Psoas muscle (tissue), 8 donors: ENCODE results near the gene EHMT1. TPM values are rescaled to one million over a fixed set of nuclear protein-coding genes. Genes with fewer than 3 reads are reported as not detected.

Experiments used
- ATAC-seq, 4 donors: fragments of 200-7000 bp; cut with Tn5 transposase; one replicate each; pipeline ENCODE4 v1.9.1; 2020; ENCODE audit warnings: moderate library complexity in 3 of 4, mild to moderate bottlenecking in 2 of 4
- DNase-seq, 2 donors: peaks; one replicate each; pipeline ENCODE4 v3.0.0-alpha.2; 2020
- H3K27ac ChIP-seq: fragments of 200-600 bp; one replicate; pipeline ENCODE4 v1.8.0; 2022
- H3K27me3 ChIP-seq, 3 donors: fragments of 200-600 bp in 1 of 3; one replicate each; pipeline versions ENCODE4 v1.6.1 to v1.8.0; 2013 to 2022; ENCODE audit warnings: low read length in 2 of 3, mild to moderate bottlenecking in 2 of 3, moderate library complexity in 1 of 3; ENCODE audit not compliant: insufficient read depth in 3 of 3
- H3K36me3 ChIP-seq, 2 donors: fragments of 200-600 bp in 1 of 2; one replicate each; pipeline versions ENCODE4 v1.6.1 to v1.8.0; 2013 to 2022; ENCODE audit warnings: low read depth in 1 of 2, mild to moderate bottlenecking in 1 of 2, moderate library complexity in 1 of 2; ENCODE audit not compliant: insufficient read depth in 1 of 2
- H3K4me1 ChIP-seq: fragments of 200-600 bp; one replicate; pipeline ENCODE4 v1.8.0; 2022
- H3K4me3 ChIP-seq: fragments of 200-600 bp; one replicate; pipeline ENCODE4 v1.8.0; 2022; ENCODE audit warnings: mild to moderate bottlenecking
- H3K9me3 ChIP-seq: fragments of 200-600 bp; one replicate; pipeline ENCODE4 v1.8.0; 2022
- CTCF ChIP-seq: fragments of 200-600 bp; IDR thresholded peaks from one replicate; pipeline ENCODE4 v1.8.0; 2022; ENCODE audit warnings: antibody characterized with exemption
- WGBS, 3 donors: extraction: QIAGEN DNeasy Blood & Tissue Kit; methylation state at CpG; one replicate each; pipeline versions ENCODE4 v1.1.6 to v1.1.7; 2013; 5-methylcytosine and 5-hydroxymethylcytosine counted together
- intact Hi-C, 2 donors: fragments of 100-400 bp; cut with DNase I; formaldehyde crosslinking; loops; one replicate each; pipeline versions ENCODE4 v1.11.0 to v1.14.2; 2022
- polyA plus RNA-seq, 3 donors: library from polyadenylated mRNA; stranded (reverse); fragments of 200-250 nt; gene quantifications; one replicate each; pipeline ENCODE4 v1.2.3, GENCODE V29; 2013
- total RNA-seq, 4 donors: library from RNA; stranded (reverse); fragmentation: NEBNext Ultra II Directional in 2 of 4; extraction: Animal tissue kit (Norgen Biotek cat#: 25700) in 2 of 4; gene quantifications; one replicate each; pipeline versions ENCODE4 v1.2.1 to v1.2.4, GENCODE V29; 2021 to 2023
- donor health status: healthy with polysubstance abuse.
- donor health status: DM: no; HTN: no; CAD: no; lungs with moderate emphysema.
- donor health status: Bipolar disorder and iron deficiency.
- donor health status: healthy.
- donor health status: DM: yes; HTN: yes; CAD: no.
- donor health status: DM: no; HTN: no; CAD: no.
- donor health status: DM: no; HTN: no; CAD: no.
- donor health status: DM: yes; HTN: yes; CAD: no.

EHMT1 gene
- total and polyA plus RNA-seq, 7 donors, result 29.0 to 49.6 (median 31.2) TPM

DNA sequence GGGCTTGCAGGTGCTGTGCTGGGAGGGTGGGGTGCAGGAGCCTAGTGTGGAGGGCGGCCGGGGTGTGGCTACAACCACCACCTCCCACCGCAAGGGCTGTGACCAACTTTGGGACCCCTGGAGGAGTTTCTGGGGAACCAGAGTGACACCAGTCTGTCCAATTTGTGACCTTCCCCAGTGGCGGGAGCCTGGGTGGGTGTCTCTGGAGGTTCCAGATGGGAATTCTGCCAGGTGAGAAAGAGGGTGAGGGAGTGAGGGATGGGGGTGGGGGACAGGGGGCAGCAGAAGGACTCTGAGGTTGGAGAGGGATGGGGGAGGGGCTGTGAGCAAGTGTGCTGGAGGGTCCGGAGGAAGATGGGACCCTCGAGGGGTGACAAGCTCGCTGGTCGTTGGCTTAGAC lies 254.6 kb downstream of the EHMT1 start:
- H3K4me3 ChIP-seq, result no peak overlapping the region
- ATAC-seq (no peak), DNase-seq (no peak)
- no peak overlapping the region for H3K27ac ChIP-seq
- H3K4me1 ChIP-seq, result no peaks in the 10 kb centered on the region
- H3K36me3 ChIP-seq, result no peaks in the 10 kb centered on the region
- no peak for TF ChIP-seq CTCF
- no peaks in the 10 kb centered on the region for H3K9me3 ChIP-seq
- peaks cover 0 to 35% (median 18%) of the 10 kb centered on the region in 3 donors for H3K27me3 ChIP-seq
- 64 to 77% (median 70%) methylated on average over 6 to 8 of the region's 8 CpGs for WGBS, 3 donors
- intact Hi-C loops, result no loop called here

DNA sequence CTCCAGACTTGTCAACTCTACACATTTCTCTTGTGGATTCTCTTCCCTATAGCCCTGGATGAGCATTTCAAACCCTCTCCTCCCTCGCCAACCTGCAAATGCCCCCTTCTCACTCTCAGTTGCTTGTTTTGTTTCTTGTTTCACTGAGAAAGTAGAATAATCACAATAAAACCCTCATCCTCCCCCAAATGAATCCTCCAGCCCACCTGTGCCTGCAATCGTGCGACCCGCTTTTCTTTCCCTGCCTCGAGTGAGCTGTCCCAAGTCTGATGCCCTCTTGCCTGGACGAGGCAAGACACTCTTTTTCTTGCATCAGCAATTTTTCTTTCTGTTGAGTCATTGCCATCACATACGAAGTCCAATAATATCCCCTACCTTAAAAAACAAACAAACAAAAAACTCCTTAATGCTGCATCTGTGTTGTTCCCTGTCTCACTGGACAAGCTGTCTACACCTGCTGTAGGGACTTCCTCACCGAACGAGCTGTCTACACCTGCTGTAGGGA lies 255.1 kb downstream of the EHMT1 start:
- WGBS, 3 donors, result 73 to 74% (median 73%) methylated on average over 9 of the region's 9 CpGs

GRCh38 chr9:137875354-137875753 lies 256.5 kb downstream of the EHMT1 start:
- intact Hi-C loops, result no loop called here

More for the DNA sequence above, 255.1 kb downstream of the EHMT1 start:
- DNase-seq, result no peak
- TF ChIP-seq CTCF, result no peak
- Histone ChIP-seq H3K27ac (no peak overlapping the region), H3K36me3 (no peaks in the 10 kb centered on the region), H3K9me3 (no peaks in the 10 kb centered on the region), H3K4me3 (no peak overlapping the region), H3K27me3 (peaks cover 0 to 40% (median 23%) of the 10 kb centered on the region in 3 donors), H3K4me1 (no peaks in the 10 kb centered on the region)
- no peak for ATAC-seq
- intact Hi-C loops, result no loop called here

DNA sequence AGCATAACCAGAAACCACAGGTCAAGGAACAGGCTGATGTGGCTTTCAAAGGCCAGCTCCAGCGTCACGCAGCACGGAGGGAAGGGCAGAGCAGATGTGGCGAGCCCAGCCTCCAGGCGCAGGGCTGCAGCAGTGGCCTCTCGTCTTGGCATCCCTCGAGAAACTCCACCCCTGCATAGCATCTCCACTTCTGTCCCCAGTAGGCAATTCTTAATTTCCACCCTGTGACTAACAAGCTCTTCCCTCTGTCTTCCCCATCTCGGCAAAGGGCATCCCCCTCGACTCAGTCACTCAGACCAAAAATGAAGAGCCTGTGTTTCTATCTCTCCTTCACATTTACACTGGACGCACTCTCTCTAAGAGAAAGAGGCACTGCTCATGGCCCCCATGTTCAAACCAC lies 257.0 kb downstream of the EHMT1 start:
- intact Hi-C loops, result no loop called here
- H3K36me3 ChIP-seq, result no peaks in the 10 kb centered on the region
- H3K4me1 ChIP-seq, result no peaks in the 10 kb centered on the region
- H3K27ac ChIP-seq, result no peak overlapping the region
- TF ChIP-seq CTCF, result no peak
- ATAC-seq (no peak), DNase-seq (no peak)
- no peaks in the 10 kb centered on the region for H3K9me3 ChIP-seq
- H3K4me3 ChIP-seq, result no peak overlapping the region
- 72 to 87% (median 84%) methylated on average over 9 to 10 of the region's 10 CpGs for WGBS, 3 donors
- peaks cover 0 to 55% (median 27%) of the 10 kb centered on the region in 3 donors for H3K27me3 ChIP-seq

More at GRCh38 chr9:137875354-137875753, 256.5 kb downstream of the EHMT1 start:
- no peak for ATAC-seq
- 75 to 80% (median 76%) methylated on average over 14 of the region's 14 CpGs for WGBS, 3 donors
- no peak for TF ChIP-seq CTCF
- DNase-seq, result no peak
- Histone ChIP-seq H3K9me3 (no peaks in the 10 kb centered on the region), H3K36me3 (no peaks in the 10 kb centered on the region), H3K27me3 (peaks cover 0 to 54% (median 27%) of the 10 kb centered on the region in 3 donors), H3K4me3 (no peak overlapping the region), H3K4me1 (no peaks in the 10 kb centered on the region), H3K27ac (no peak overlapping the region)

- no peaks in the 10 kb centered on the region for H3K9me3 ChIP-seq
- TF ChIP-seq CTCF, result no peak
- H3K36me3 ChIP-seq, result no peaks in the 10 kb centered on the region
- DNase-seq, result no peak
- no peak overlapping the region for H3K27ac ChIP-seq
- H3K4me1 ChIP-seq, result no peaks in the 10 kb centered on the region
- no peak for ATAC-seq
- peaks cover 0 to 54% (median 27%) of the 10 kb centered on the region in 3 donors for H3K27me3 ChIP-seq
- intact Hi-C loops, result no loop called here
- no peak overlapping the region for H3K4me3 ChIP-seq
- WGBS, 3 donors, result 70 to 80% (median 76%) methylated on average over 8 of the region's 8 CpGs
Measured at GRCh38 chr9:137876269-137876668, 257.5 kb downstream of the EHMT1 start.
